MM.1S (cell line): ENCODE data around the gene PM20D2.

Source experiments
- CTCF ChIP-seq: fragments of 300-600 bp; sonication (generic); IDR thresholded peaks from 2 replicates; pipeline ENCODE4 v1.5.1; 2016; ENCODE audit warnings: antibody characterized with exemption, low read length, mixed read lengths
- EZH2 ChIP-seq: fragments of 300-600 bp; sonication (generic); optimal IDR thresholded peaks from 2 replicates; pipeline ENCODE3; 2017; ENCODE audit warnings: low read depth, mild to moderate bottlenecking, antibody characterized with exemption, low read length, mixed read lengths
- EZH2phosphoT487 ChIP-seq: fragments of 300-600 bp; sonication (generic); IDR thresholded peaks from 2 replicates; pipeline ENCODE4 v1.6.1; 2018; ENCODE audit warnings: antibody characterized with exemption, low read length

- TF ChIP-seq CTCF (no peak), EZH2 (no peak), EZH2phosphoT487 (no peak)
Observed at GRCh38 chr6:89100114-89100513, 45.7 kb upstream of the PM20D2 start.
